ENCODE measurements around the gene FIS1. TPM values are rescaled to one million over a fixed set of nuclear protein-coding genes. Genes with fewer than 3 reads are reported as not detected.
"Not testable (repeated sequence)": the region's sequence is repeated elsewhere in the genome, so short reads cannot be mapped to it uniquely, and the experiment has no call there.

FIS1 gene
- total RNA-seq, result 59.9 TPM

GRCh38 chr7:101244375-101245146 is at the start of gene FIS1:
Gene FIS1 (minus strand): TSS chr7:101245081. CDS start chr7:101245004, 77 bp downstream.
- peak; percentile 94 for DNase-seq

- no peak for DNase-seq
These were observed 49.4 kb upstream of the FIS1 start for GRCh38 chr7:101294039-101294831.

- not testable (repeated sequence) for DNase-seq
These were observed 48.5 kb upstream of the FIS1 start for GRCh38 chr7:101293069-101294021.

- not testable (repeated sequence) for DNase-seq
These were observed 47.7 kb upstream of the FIS1 start for GRCh38 chr7:101292566-101292965.

GRCh38 chr7:101290186-101291037 is 45.5 kb upstream of the FIS1 start:
- DNase-seq, result peak; percentile 62

- not testable (repeated sequence) for DNase-seq
These were observed 44.8 kb upstream of the FIS1 start for GRCh38 chr7:101289687-101290086.

GRCh38 chr7:101288439-101288838 is 43.6 kb upstream of the FIS1 start:
- DNase-seq, result no peak

- no peak for DNase-seq
These were observed 42.2 kb upstream of the FIS1 start for GRCh38 chr7:101287032-101287431.

GRCh38 chr7:101285880-101286279 is 41.0 kb upstream of the FIS1 start:
- not testable (repeated sequence) for DNase-seq

- DNase-seq, result no peak
These were observed 40.3 kb upstream of the FIS1 start for GRCh38 chr7:101285171-101285570.

- not testable (repeated sequence) for DNase-seq
These were observed 36.0 kb upstream of the FIS1 start for GRCh38 chr7:101280912-101281311.

GRCh38 chr7:101278461-101279292 is 33.8 kb upstream of the FIS1 start:
- DNase-seq, result no peak

- no peak for DNase-seq
These were observed 32.3 kb upstream of the FIS1 start for GRCh38 chr7:101277155-101277554.

- no peak for DNase-seq
These were observed 28.3 kb upstream of the FIS1 start for GRCh38 chr7:101273206-101273605.

GRCh38 chr7:101271021-101271420 is 26.1 kb upstream of the FIS1 start:
- no peak for DNase-seq

GRCh38 chr7:101269664-101270063 is 24.8 kb upstream of the FIS1 start:
- DNase-seq, result no peak

- no peak for DNase-seq
These were observed 21.0 kb upstream of the FIS1 start for GRCh38 chr7:101265622-101266516.

GRCh38 chr7:101264102-101264706 is 19.3 kb upstream of the FIS1 start:
- DNase-seq, result not testable (repeated sequence)

- no peak for DNase-seq
These were observed 13.4 kb upstream of the FIS1 start for GRCh38 chr7:101258243-101258731.

Measured in occipital lobe (tissue), 2 donors.